Right lobe of liver (tissue), 4 donors: ENCODE measurements around the gene BPIFB6.

ENCODE experiments used
- POLR2A ChIP-seq: fragments of 450-650 bp; IDR thresholded peaks from one replicate; pipeline ENCODE4 v1.6.1; 2017; ENCODE audit warnings: antibody characterized with exemption, mild to moderate bottlenecking
- TF ChIP-seq, protein P1 (sequence below), 4 donors: fragments of 200-600 bp in 3 of 4; fragments of 450-650 bp in 1 of 4; IDR thresholded peaks; one replicate each; pipeline versions ENCODE4 v1.5.1 to v1.8.0; 2016 to 2022; ENCODE audit warnings: antibody characterized with exemption in 4 of 4, mild to moderate bottlenecking in 2 of 4
- donor health status: DM: no; HTN: no; CAD: no.
- donor health status: DM: no; HTN: no; CAD: no.
- donor health status: DM: no; HTN: yes; CAD: no.

DNA sequence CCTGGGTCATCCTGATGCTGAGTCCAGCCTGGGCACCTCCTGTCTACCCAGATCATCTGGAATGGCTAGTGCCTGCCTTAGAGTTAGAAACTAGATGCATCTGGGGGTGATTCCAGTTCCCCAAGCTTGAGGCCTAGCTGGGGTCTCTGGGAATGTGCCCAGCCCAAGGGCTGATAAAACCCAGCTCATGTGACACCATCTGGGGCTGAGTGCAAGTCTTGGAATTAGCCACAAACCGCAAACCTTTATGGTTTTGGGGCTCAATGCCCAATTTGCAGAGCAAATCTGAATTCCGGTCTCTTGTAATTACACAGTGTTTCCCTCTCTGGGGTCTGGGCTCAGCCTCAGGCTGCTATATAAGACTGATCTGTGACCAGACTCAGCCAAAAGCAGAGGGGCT, 47.8 kb downstream of the BPIFB6 start, which contains the start of gene BPIFB4:
- no peak for TF ChIP-seq POLR2A
- TF ChIP-seq, protein P1, sequence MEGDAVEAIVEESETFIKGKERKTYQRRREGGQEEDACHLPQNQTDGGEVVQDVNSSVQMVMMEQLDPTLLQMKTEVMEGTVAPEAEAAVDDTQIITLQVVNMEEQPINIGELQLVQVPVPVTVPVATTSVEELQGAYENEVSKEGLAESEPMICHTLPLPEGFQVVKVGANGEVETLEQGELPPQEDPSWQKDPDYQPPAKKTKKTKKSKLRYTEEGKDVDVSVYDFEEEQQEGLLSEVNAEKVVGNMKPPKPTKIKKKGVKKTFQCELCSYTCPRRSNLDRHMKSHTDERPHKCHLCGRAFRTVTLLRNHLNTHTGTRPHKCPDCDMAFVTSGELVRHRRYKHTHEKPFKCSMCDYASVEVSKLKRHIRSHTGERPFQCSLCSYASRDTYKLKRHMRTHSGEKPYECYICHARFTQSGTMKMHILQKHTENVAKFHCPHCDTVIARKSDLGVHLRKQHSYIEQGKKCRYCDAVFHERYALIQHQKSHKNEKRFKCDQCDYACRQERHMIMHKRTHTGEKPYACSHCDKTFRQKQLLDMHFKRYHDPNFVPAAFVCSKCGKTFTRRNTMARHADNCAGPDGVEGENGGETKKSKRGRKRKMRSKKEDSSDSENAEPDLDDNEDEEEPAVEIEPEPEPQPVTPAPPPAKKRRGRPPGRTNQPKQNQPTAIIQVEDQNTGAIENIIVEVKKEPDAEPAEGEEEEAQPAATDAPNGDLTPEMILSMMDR (IDR thresholded peaks at IDR 0.05): no peak
